Smooth muscle cell (in vitro differentiated cells): ENCODE data around the gene SRCAP. TPM values are rescaled to one million over a fixed set of nuclear protein-coding genes. Genes with fewer than 3 reads are reported as not detected.

Experiments
- DNase-seq: peaks from one replicate; lab custom pipeline; 2025; ENCODE audit not compliant: unreplicated experiment; lab: John Stamatoyannopoulos, UW
- H2AFZ ChIP-seq: fragments of 200-600 bp; sonication (generic); 2 replicates; pipeline ENCODE4 v1.6.0; 2016; ENCODE audit warnings: antibody characterized with exemption, low read depth, mild to moderate bottlenecking
- H3F3A ChIP-seq: fragments of 200-600 bp; sonication (generic); 2 replicates; pipeline ENCODE4 v1.6.0; 2017; ENCODE audit warnings: antibody characterized with exemption, low read depth
- H3K27ac ChIP-seq: fragments of 200-600 bp; sonication (generic); 2 replicates; pipeline ENCODE4 v1.5.1; 2016; ENCODE audit warnings: low read depth, mild to moderate bottlenecking
- H3K27me3 ChIP-seq: fragments of 200-600 bp; sonication (generic); 2 replicates; pipeline ENCODE4 v1.6.1; 2016; ENCODE audit warnings: low read depth, mild to moderate bottlenecking
- H3K36me3 ChIP-seq: fragments of 200-600 bp; sonication (generic); 2 replicates; pipeline ENCODE4 v1.5.1; 2016; ENCODE audit warnings: low read depth
- H3K4me1 ChIP-seq: fragments of 200-600 bp; sonication (generic); 2 replicates; pipeline ENCODE4 v1.5.1; 2016; ENCODE audit warnings: low read depth
- H3K4me2 ChIP-seq: fragments of 200-600 bp; sonication (generic); 2 replicates; pipeline ENCODE4 v1.6.0; 2016; ENCODE audit warnings: mild to moderate bottlenecking
- H3K4me3 ChIP-seq: fragments of 200-600 bp; sonication (generic); 2 replicates; pipeline ENCODE4 v1.5.1; 2016; ENCODE audit warnings: mild to moderate bottlenecking
- H3K79me2 ChIP-seq: fragments of 200-600 bp; sonication (generic); 2 replicates; pipeline ENCODE4 v1.6.0; 2016; ENCODE audit warnings: low read depth, mild to moderate bottlenecking
- H3K9ac ChIP-seq: fragments of 200-600 bp; sonication (generic); 2 replicates; pipeline ENCODE4 v1.6.0; 2016; ENCODE audit warnings: low read depth
- H3K9me3 ChIP-seq: fragments of 200-600 bp; sonication (generic); replicated peaks from 2 replicates; pipeline ENCODE4 v1.5.1; 2016; ENCODE audit warnings: low read depth
- H4K20me1 ChIP-seq: fragments of 200-600 bp; sonication (generic); 2 replicates; pipeline ENCODE4 v1.6.0; 2016; ENCODE audit warnings: low read depth
- WGBS: methylation state at CpG from one replicate; pipeline ENCODE4 v1.1.7; 2016; ENCODE audit warnings: low lambda C conversion rate; 5-methylcytosine and 5-hydroxymethylcytosine counted together
- polyA plus RNA-seq: library from polyadenylated mRNA; unstranded; fragments of >200 nt; fragmentation: Nextera tagmentation; extraction: Ambion mirVana; gene quantifications from 2 replicates; pipeline ENCODE4 v1.2.1, GENCODE V29; 2016
- total RNA-seq: library from RNA; depleted of rRNA; stranded (reverse); fragments of >200 nt; gene quantifications from 2 replicates; pipeline ENCODE4 v1.2.3, GENCODE V29; 2014
- TF ChIP-seq, protein P1 (sequence below): fragments of 200-600 bp; sonication (generic); IDR thresholded peaks from 2 replicates; pipeline ENCODE4 v1.5.1; 2017; ENCODE audit warnings: borderline replicate concordance, mild to moderate bottlenecking, antibody characterized with exemption; ENCODE audit not compliant: insufficient read depth, poor library complexity, severe bottlenecking

Gene SRCAP
- total and polyA plus RNA-seq, 2 experiments from 2014 or later, result 9.0 to 14.5 TPM

DNA sequence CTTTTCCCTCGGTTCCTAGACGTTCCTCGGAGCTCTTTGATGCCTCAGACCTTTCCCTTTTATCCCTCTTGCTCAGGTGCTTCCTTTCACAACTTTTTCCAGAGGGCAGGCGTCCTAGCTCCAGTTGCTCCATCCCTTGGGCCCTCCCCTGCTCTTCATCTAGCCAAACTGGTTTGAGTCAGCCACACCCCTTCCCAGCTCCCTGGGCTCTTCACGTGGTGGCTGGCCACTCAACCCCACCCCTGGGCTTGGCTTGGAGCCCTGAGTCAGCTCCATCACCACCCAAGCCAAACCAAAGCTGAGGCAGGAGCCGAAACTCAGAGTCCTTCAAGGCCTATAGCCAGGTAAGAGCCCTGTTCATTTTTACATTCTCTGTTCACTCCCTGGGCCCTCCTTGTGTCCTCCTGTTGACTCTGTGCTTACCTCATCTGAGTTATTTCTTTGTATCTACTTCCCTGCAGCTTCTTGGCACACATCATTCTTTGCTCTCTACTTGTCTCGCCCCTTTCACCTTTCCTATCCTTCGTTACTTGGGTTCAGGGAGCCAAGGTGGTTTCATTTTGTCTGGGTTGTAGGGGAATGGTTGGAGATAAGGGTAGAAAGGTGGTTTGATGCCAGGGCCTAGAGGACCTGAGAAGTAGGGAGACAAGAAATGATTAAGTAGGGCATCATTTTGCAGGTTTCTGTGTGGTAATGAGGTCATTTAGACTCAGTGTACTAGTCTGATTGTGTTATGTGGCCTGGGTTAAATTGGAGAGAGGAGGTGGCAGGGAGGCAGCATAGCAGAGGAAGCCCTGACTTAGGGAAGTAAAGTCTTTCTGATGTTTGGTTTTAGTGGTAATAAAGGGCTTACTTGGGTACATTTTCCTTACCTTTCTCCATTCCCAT is 41.6 kb downstream of the SRCAP start:
- no peaks in the 10 kb centered on the region for H3K79me2 ChIP-seq
- H3F3A ChIP-seq, result peaks cover 8% of the 10 kb centered on the region
- H3K4me2 ChIP-seq, result peak overlapping the region; percentile 79
- no peaks in the 10 kb centered on the region for H3K9me3 ChIP-seq
- peaks cover 12% of the 10 kb centered on the region for H3K36me3 ChIP-seq
- TF ChIP-seq, protein P1, sequence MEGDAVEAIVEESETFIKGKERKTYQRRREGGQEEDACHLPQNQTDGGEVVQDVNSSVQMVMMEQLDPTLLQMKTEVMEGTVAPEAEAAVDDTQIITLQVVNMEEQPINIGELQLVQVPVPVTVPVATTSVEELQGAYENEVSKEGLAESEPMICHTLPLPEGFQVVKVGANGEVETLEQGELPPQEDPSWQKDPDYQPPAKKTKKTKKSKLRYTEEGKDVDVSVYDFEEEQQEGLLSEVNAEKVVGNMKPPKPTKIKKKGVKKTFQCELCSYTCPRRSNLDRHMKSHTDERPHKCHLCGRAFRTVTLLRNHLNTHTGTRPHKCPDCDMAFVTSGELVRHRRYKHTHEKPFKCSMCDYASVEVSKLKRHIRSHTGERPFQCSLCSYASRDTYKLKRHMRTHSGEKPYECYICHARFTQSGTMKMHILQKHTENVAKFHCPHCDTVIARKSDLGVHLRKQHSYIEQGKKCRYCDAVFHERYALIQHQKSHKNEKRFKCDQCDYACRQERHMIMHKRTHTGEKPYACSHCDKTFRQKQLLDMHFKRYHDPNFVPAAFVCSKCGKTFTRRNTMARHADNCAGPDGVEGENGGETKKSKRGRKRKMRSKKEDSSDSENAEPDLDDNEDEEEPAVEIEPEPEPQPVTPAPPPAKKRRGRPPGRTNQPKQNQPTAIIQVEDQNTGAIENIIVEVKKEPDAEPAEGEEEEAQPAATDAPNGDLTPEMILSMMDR, result no peak
- no peak for DNase-seq
- peaks cover 4% of the 10 kb centered on the region for H3K4me1 ChIP-seq
- H3K9ac ChIP-seq, result peak overlapping the region; percentile 85
- no peak overlapping the region for H2AFZ ChIP-seq
- H3K4me3 ChIP-seq, result peak overlapping the region; percentile 46
- no peaks in the 10 kb centered on the region for H3K27me3 ChIP-seq
- H4K20me1 ChIP-seq, result peaks cover 12% of the 10 kb centered on the region
- 54% methylated on average over 8 of the region's 8 CpGs for WGBS
- H3K27ac ChIP-seq, result peak overlapping the region; percentile 97

DNA sequence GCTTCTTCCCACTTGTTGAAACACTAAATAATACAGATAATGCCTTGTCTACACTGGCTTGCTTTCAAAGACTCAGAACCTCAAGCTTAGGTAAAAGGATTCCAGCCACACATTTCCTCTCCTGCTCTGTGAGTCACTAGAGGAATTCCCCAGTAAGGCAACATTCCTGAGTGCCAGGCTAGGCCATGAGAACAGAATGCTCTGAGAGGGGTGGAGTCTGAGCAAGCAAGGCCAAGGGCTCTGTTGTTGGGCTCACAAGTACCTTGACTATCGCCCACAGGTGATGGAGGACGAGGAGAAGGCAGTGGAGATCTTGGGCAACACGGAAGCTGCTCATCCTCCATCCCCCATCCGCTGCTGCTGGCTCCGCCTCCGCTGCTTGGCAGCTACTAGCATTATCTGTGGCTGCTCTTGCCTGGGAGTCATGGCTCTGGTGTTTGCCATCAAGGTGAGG is 42.5 kb downstream of the SRCAP start:
- peaks cover 12% of the 10 kb centered on the region for H4K20me1 ChIP-seq
- H3F3A ChIP-seq, result peaks cover 9% of the 10 kb centered on the region
- no peak for DNase-seq
- no peaks in the 10 kb centered on the region for H3K79me2 ChIP-seq
- no peaks in the 10 kb centered on the region for H3K27me3 ChIP-seq
- no peak overlapping the region for H2AFZ ChIP-seq
- peaks cover 8% of the 10 kb centered on the region for H3K36me3 ChIP-seq
- 77% methylated on average over 6 of the region's 6 CpGs for WGBS
- H3K9me3 ChIP-seq, result no peaks in the 10 kb centered on the region
- H3K4me1 ChIP-seq, result peaks cover 4% of the 10 kb centered on the region
- H3K27ac ChIP-seq, result peak overlapping the region; percentile 97
- TF ChIP-seq, protein P1, result no peak
- H3K4me2 ChIP-seq, result peak overlapping the region; percentile 79
- H3K9ac ChIP-seq, result peak overlapping the region; percentile 85
- peak overlapping the region; percentile 46 for H3K4me3 ChIP-seq

- peaks cover 8% of the 10 kb centered on the region for H3K36me3 ChIP-seq
- no peak overlapping the region for H3K4me2 ChIP-seq
- peaks cover 12% of the 10 kb centered on the region for H4K20me1 ChIP-seq
- 97% methylated on average over 11 of the region's 11 CpGs for WGBS
- peak overlapping the region; percentile 8 for H3K27ac ChIP-seq
- TF ChIP-seq, protein P1, result no peak
- peaks cover 4% of the 10 kb centered on the region for H3K79me2 ChIP-seq
- H3F3A ChIP-seq, result peaks cover 12% of the 10 kb centered on the region
- no peak overlapping the region for H3K9ac ChIP-seq
- peaks cover 7% of the 10 kb centered on the region for H3K4me1 ChIP-seq
- no peaks in the 10 kb centered on the region for H3K9me3 ChIP-seq
- no peak for DNase-seq
- no peak overlapping the region for H3K4me3 ChIP-seq
- H3K27me3 ChIP-seq, result no peaks in the 10 kb centered on the region
- no peak overlapping the region for H2AFZ ChIP-seq
These were observed 44.7 kb downstream of the SRCAP start for GRCh38 chr16:30743716-30744115.

GRCh38 chr16:30744183-30744582 is 45.2 kb downstream of the SRCAP start:
- H3F3A ChIP-seq, result peaks cover 12% of the 10 kb centered on the region
- no peak overlapping the region for H2AFZ ChIP-seq
- peaks cover 7% of the 10 kb centered on the region for H3K4me1 ChIP-seq
- H3K9ac ChIP-seq, result no peak overlapping the region
- H3K27ac ChIP-seq, result no peak overlapping the region
- H4K20me1 ChIP-seq, result peaks cover 12% of the 10 kb centered on the region
- 100% methylated on average over 2 of the region's 2 CpGs for WGBS
- TF ChIP-seq, protein P1, result no peak
- H3K4me2 ChIP-seq, result no peak overlapping the region
- no peak for DNase-seq
- H3K36me3 ChIP-seq, result peaks cover 8% of the 10 kb centered on the region
- H3K79me2 ChIP-seq, result peaks cover 6% of the 10 kb centered on the region
- no peaks in the 10 kb centered on the region for H3K9me3 ChIP-seq
- no peak overlapping the region for H3K4me3 ChIP-seq
- no peaks in the 10 kb centered on the region for H3K27me3 ChIP-seq
